ENCODE measurements around the gene GPR139. TPM values are rescaled to one million over a fixed set of nuclear protein-coding genes. Genes with fewer than 3 reads are reported as not detected.

The GPR139 gene
- not detected in 2 replicates for total RNA-seq (2014; rRNA removed; shearing (Covaris generic))

GRCh38 chr16:20073203-20074098 is at the start of gene GPR139:
Gene GPR139 (minus strand): TSS chr16:20073890. CDS start chr16:20073616, 274 bp downstream.
- Histone ChIP-seq H3K4me3 (no peak within 1 kb of the TSS), H3K36me3 (no peaks in the 10 kb centered on the region), H3K27ac (no peak within 1 kb of the TSS), H3K4me1 (replicated peaks) (no peaks in the 10 kb centered on the region), H3K9me3 (replicated peaks) (no peaks in the 10 kb centered on the region), H3K27me3 (replicated peaks) (peaks cover 64% of the 10 kb centered on the region)
- no peak for DNase-seq (ENCODE audit: low read depth in 1 of 2, low spot score in 2 of 2)

DNA sequence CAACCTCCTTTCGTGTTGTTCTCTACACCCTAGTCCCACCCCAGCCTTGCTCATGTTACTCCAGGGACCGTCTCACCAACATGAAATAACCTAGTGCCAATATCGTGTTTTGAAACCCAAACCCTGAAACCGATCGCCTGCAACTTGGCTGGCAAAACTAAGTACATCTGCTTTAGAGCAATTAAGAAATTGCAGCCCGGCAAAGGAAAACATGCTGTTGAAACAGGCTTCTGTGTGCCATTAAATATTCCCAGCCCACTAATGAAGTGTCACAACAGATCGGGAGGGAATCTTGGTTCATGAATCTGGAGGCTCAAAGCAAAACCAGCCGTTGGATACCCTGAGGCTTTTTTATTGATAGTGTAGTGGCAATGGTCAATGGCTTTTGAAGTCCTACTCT is 48.3 kb upstream of the GPR139 start:
- Histone ChIP-seq H3K4me1 (replicated peaks) (no peaks in the 10 kb centered on the region), H3K4me3 (no peak overlapping the region), H3K36me3 (no peaks in the 10 kb centered on the region), H3K27me3 (replicated peaks) (0 out of 2 replicates have a peak, but pooled peaks cover 4% of the 10 kb centered on the region), H3K27ac (no peak overlapping the region), H3K9me3 (replicated peaks) (no peaks in the 10 kb centered on the region)
- DNase-seq (ENCODE audit: low read depth in 1 of 2, low spot score in 2 of 2): no peak

DNA sequence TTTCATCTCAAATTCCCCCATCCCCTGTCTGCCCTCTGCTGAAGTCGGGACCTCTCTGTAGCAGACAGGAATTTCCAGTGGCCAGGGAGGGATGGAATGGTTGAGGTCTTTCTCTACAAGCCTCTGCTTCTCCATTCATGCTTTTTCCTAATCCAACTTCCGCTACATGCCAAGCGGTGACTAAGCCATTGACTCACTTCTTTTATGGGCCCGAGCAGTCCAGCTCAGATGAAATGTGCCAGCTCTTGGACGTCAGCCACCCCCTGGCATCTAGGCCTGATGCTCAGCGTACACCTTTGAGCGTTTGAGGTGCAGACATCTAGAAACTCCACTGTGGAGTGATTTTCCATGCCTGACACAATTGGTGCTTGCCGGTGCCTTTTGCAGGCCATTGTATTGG is 40.7 kb upstream of the GPR139 start:
- H3K27ac ChIP-seq: no peak overlapping the region
- DNase-seq (ENCODE audit: low read depth in 1 of 2, low spot score in 2 of 2): peak in 1 of 2 experiments; percentile 9
- H3K4me1 ChIP-seq (replicated peaks): no peaks in the 10 kb centered on the region
- 0 out of 2 replicates have a peak, but pooled peaks cover 4% of the 10 kb centered on the region for H3K27me3 ChIP-seq (replicated peaks)
- no peaks in the 10 kb centered on the region for H3K36me3 ChIP-seq
- no peaks in the 10 kb centered on the region for H3K9me3 ChIP-seq (replicated peaks)
- no peak overlapping the region for H3K4me3 ChIP-seq

DNA sequence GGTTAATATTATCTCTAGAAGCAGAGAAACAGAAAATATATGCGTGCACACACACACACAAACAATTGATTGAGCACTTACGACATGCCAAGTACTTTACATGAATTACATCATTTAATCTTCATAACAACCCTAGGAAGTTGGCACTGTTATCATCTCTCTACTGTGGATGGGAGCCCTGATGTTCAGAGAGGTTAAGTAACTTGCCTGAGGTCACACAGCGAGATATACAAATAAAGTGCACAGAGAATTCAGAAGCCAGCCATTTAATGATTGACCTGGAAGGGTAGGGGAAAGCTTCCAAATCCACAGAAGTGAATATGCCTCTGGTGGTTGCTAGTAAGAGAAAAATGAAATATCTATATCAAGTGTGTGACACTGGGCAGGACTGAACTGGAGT is 37.5 kb upstream of the GPR139 start:
- Histone ChIP-seq H3K4me1 (replicated peaks) (no peaks in the 10 kb centered on the region), H3K4me3 (no peak overlapping the region)

DNA sequence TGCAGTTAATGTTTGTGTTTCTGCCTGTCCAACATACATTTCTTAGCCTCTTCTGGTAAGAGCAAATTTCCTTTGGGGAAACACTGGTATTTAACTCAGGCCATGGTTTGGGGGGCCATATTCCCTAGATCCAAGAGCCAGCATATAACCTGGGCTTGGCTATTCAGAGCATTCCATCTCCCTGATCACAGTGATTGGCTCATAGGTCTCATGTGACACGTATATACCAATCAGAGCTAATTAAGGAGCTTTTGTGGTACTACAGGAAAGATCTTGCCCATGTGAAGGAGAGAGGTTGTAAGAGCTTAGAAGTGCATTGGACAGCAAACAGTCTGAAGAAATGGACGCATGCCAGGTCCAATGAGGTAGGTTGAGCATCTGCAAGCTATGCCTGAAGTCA is 33.4 kb upstream of the GPR139 start:
- no peak for DNase-seq (ENCODE audit: low read depth in 1 of 2, low spot score in 2 of 2)
- no peaks in the 10 kb centered on the region for H3K9me3 ChIP-seq (replicated peaks)
- H3K27ac ChIP-seq: no peak overlapping the region
- H3K27me3 ChIP-seq (replicated peaks): no peaks in the 10 kb centered on the region; the same call in 1 of the 2 replicates
- no peak overlapping the region for H3K4me3 ChIP-seq
- H3K36me3 ChIP-seq: no peaks in the 10 kb centered on the region
- no peaks in the 10 kb centered on the region for H3K4me1 ChIP-seq (replicated peaks)

More for the DNA sequence above, 37.5 kb upstream of the GPR139 start:
- Histone ChIP-seq H3K27me3 (replicated peaks) (no peaks in the 10 kb centered on the region; the same call in 1 of the 2 replicates), H3K36me3 (no peaks in the 10 kb centered on the region), H3K27ac (no peak overlapping the region), H3K9me3 (replicated peaks) (no peaks in the 10 kb centered on the region)
- DNase-seq (ENCODE audit: low read depth in 1 of 2, low spot score in 2 of 2): no peak

DNA sequence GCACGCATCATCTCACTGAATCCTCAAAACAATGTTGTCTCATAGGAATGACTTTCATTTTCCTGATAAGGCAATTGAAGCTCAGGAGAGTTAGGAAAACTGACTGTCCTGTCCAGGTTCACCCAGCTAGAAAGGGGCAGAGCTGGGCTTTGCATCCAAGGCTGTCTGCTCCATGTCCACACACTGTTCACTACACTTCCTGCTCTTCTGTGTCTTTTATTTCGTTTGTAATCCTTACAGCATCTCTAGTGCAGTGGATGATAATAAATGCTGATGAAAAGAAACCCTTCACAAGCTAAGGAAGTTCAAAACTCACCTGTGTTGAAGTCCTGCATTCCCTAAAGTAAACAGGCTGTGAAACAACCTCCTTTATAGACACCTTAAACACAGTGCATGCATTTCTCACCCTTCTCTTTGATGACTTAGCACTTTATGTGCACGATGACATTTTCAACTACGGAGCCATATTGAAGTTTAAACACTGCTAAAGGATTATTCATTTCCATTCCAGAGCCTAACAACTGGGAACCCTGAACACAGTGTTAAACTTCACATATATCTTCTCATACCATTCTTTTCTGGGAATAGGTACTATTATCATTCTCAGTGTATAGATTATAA is 31.0 kb upstream of the GPR139 start:
- Histone ChIP-seq H3K27ac (no peak overlapping the region), H3K9me3 (replicated peaks) (no peaks in the 10 kb centered on the region), H3K4me3 (no peak overlapping the region), H3K36me3 (no peaks in the 10 kb centered on the region), H3K27me3 (replicated peaks) (no peaks in the 10 kb centered on the region; the same call in 1 of the 2 replicates), H3K4me1 (replicated peaks) (no peaks in the 10 kb centered on the region)
- no peak for DNase-seq (ENCODE audit: low read depth in 1 of 2, low spot score in 2 of 2)

GRCh38 chr16:20102521-20102920 is 28.8 kb upstream of the GPR139 start:
- Histone ChIP-seq H3K9me3 (replicated peaks) (no peaks in the 10 kb centered on the region), H3K27me3 (replicated peaks) (peaks cover 3% of the 10 kb centered on the region; the same call in 1 of the 2 replicates), H3K27ac (no peak overlapping the region), H3K4me1 (replicated peaks) (no peaks in the 10 kb centered on the region), H3K36me3 (no peaks in the 10 kb centered on the region), H3K4me3 (no peak overlapping the region)
- no peak for DNase-seq (ENCODE audit: low read depth in 1 of 2, low spot score in 2 of 2)

- Histone ChIP-seq H3K9me3 (replicated peaks) (no peaks in the 10 kb centered on the region), H3K4me1 (replicated peaks) (no peaks in the 10 kb centered on the region), H3K27ac (no peak overlapping the region), H3K36me3 (no peaks in the 10 kb centered on the region), H3K27me3 (replicated peaks) (peaks cover 3% of the 10 kb centered on the region; the same call in 1 of the 2 replicates), H3K4me3 (no peak overlapping the region)
- no peak for DNase-seq (ENCODE audit: low read depth in 1 of 2, low spot score in 2 of 2)
Measured at GRCh38 chr16:20102021-20102420, 28.3 kb upstream of the GPR139 start.

- Histone ChIP-seq H3K36me3 (no peaks in the 10 kb centered on the region), H3K9me3 (replicated peaks) (no peaks in the 10 kb centered on the region), H3K4me3 (no peak overlapping the region), H3K4me1 (replicated peaks) (no peaks in the 10 kb centered on the region), H3K27me3 (replicated peaks) (0 out of 2 replicates have a peak, but pooled peaks cover 3% of the 10 kb centered on the region), H3K27ac (no peak overlapping the region)
- no peak for DNase-seq (ENCODE audit: low read depth in 1 of 2, low spot score in 2 of 2)
Measured at GRCh38 chr16:20099375-20099774, 25.7 kb upstream of the GPR139 start.

- no peaks in the 10 kb centered on the region for H3K27me3 ChIP-seq (replicated peaks)
- H3K27ac ChIP-seq: no peak overlapping the region
- DNase-seq (ENCODE audit: low read depth in 1 of 2, low spot score in 2 of 2): no peak
- no peaks in the 10 kb centered on the region for H3K9me3 ChIP-seq (replicated peaks)
- no peaks in the 10 kb centered on the region for H3K36me3 ChIP-seq
- no peaks in the 10 kb centered on the region for H3K4me1 ChIP-seq (replicated peaks)
- no peak overlapping the region for H3K4me3 ChIP-seq
Measured at GRCh38 chr16:20094157-20094556, 20.5 kb upstream of the GPR139 start.

- Histone ChIP-seq H3K4me1 (replicated peaks) (no peaks in the 10 kb centered on the region), H3K27ac (no peak overlapping the region)
- no peak for DNase-seq (ENCODE audit: low read depth in 1 of 2, low spot score in 2 of 2)
Measured at GRCh38 chr16:20089246-20089965, 15.7 kb upstream of the GPR139 start.

GRCh38 chr16:20084624-20085226 is 11.0 kb upstream of the GPR139 start:
- Histone ChIP-seq H3K27me3 (replicated peaks) (peaks cover 11% of the 10 kb centered on the region), H3K36me3 (no peaks in the 10 kb centered on the region), H3K27ac (no peak overlapping the region), H3K4me1 (replicated peaks) (no peaks in the 10 kb centered on the region), H3K9me3 (replicated peaks) (no peaks in the 10 kb centered on the region; the same call in 1 of the 2 replicates), H3K4me3 (no peak overlapping the region)
- DNase-seq (ENCODE audit: low read depth in 1 of 2, low spot score in 2 of 2): no peak

More at GRCh38 chr16:20089246-20089965, 15.7 kb upstream of the GPR139 start:
- no peaks in the 10 kb centered on the region; the same call in 1 of the 2 replicates for H3K9me3 ChIP-seq (replicated peaks)
- H3K36me3 ChIP-seq: no peaks in the 10 kb centered on the region
- no peak overlapping the region for H3K4me3 ChIP-seq
- H3K27me3 ChIP-seq (replicated peaks): peaks cover 2% of the 10 kb centered on the region; the same call in 1 of the 2 replicates

GRCh38 chr16:20079106-20079505 is 5.4 kb upstream of the GPR139 start:
- DNase-seq (ENCODE audit: low read depth in 1 of 2, low spot score in 2 of 2): no peak
- Histone ChIP-seq H3K27ac (no peak overlapping the region), H3K27me3 (replicated peaks) (peaks cover 33% of the 10 kb centered on the region), H3K9me3 (replicated peaks) (no peaks in the 10 kb centered on the region), H3K4me1 (replicated peaks) (no peaks in the 10 kb centered on the region), H3K4me3 (no peak overlapping the region), H3K36me3 (no peaks in the 10 kb centered on the region)
